Kidney (tissue), 14 donors: ENCODE measurements around the gene KATNAL1. TPM values are rescaled to one million over a fixed set of nuclear protein-coding genes. Genes with fewer than 3 reads are reported as not detected.

Source experiments
- DNase-seq, 5 donors: peaks; one replicate each; pipeline ENCODE4 v3.0.0-alpha.2; 2013 to 2020
- FAIRE-seq: peaks from 2 replicates; lab custom pipeline; 2012; peaks lifted over from hg19 to GRCh38; lab: Jason Lieb, UNC
- H3K27ac ChIP-seq, 2 donors: one replicate each; pipeline ENCODE4 v1.7.0; 2013; ENCODE audit warnings: low read depth in 2 of 2, low read length in 2 of 2, inconsistent platforms in 1 of 2
- H3K27me3 ChIP-seq: one replicate; pipeline ENCODE4 v1.7.1; 2013; ENCODE audit warnings: low read length, inconsistent platforms; ENCODE audit not compliant: control insufficient read depth, insufficient read depth
- H3K36me3 ChIP-seq, 3 donors: one replicate each; pipeline versions ENCODE4 v1.7.0 to v1.7.1; 2013; ENCODE audit warnings: low read length in 3 of 3, control low read depth in 1 of 3, inconsistent platforms in 1 of 3; ENCODE audit not compliant: insufficient read depth in 3 of 3, control insufficient read depth in 2 of 3
- H3K4me1 ChIP-seq, 3 donors: one replicate each; pipeline versions ENCODE4 v1.7.0 to v1.7.1; 2013; ENCODE audit warnings: low read length in 3 of 3, inconsistent platforms in 1 of 3, low read depth in 1 of 3; ENCODE audit not compliant: control insufficient read depth in 2 of 3, insufficient read depth in 2 of 3
- H3K4me3 ChIP-seq, 3 donors: one replicate each; pipeline versions ENCODE4 v1.7.0 to v1.8.1; 2013; ENCODE audit warnings: low read length in 3 of 3, control low read depth in 1 of 3, inconsistent platforms in 1 of 3
- H3K9ac ChIP-seq, 3 donors: one replicate each; pipeline versions ENCODE4 v1.7.0 to v1.7.1; 2013; ENCODE audit warnings: low read length in 3 of 3, control low read depth in 1 of 3, inconsistent platforms in 1 of 3
- H3K9me3 ChIP-seq, 3 donors: one replicate each; pipeline versions ENCODE4 v1.7.0 to v1.7.1; 2013; ENCODE audit warnings: low read length in 3 of 3, control low read depth in 1 of 3, inconsistent platforms in 1 of 3; ENCODE audit not compliant: control insufficient read depth in 2 of 3, insufficient read depth in 1 of 3
- intact Hi-C: fragments of 100-400 bp; cut with DNase I; formaldehyde crosslinking; loops from one replicate; pipeline ENCODE4 v1.11.1; 2022
- polyA plus RNA-seq: library from polyadenylated mRNA; stranded (reverse); fragments of 350-450 nt; fragmentation: Illumina TruSeq; extraction: RNeasy Lipid Tissue Mini Kit (QIAGEN cat#74804); gene quantifications from one replicate; pipeline ENCODE4 v1.2.3, GENCODE V29; 2014; ENCODE audit warnings: low read depth, low replicate concordance; ENCODE audit not compliant: insufficient read depth
- total RNA-seq: library from RNA; stranded (reverse); fragmentation: NEBNext Ultra II Directional; extraction: Animal tissue kit (Norgen Biotek cat#: 25700); gene quantifications from one replicate; pipeline ENCODE4 v1.2.1, GENCODE V29; 2021
- TF ChIP-seq, protein P1 (sequence below): IDR thresholded peaks from 3 replicates; pipeline ENCODE4 v1.5.1; 2012; ENCODE audit warnings: mild to moderate bottlenecking, moderate library complexity, borderline replicate concordance; ENCODE audit not compliant: insufficient read depth; ENCODE audit errors: extremely low read depth
- donor health status: control.
- donor health status: control.
- donor health status: control.
- donor health status: control.
- donor health status: control.
- donor health status: DM: yes; HTN: yes; CAD: no.
- donor health status: Normal renal cell carcinoma (clear cell type).

Gene KATNAL1
- total and polyA plus RNA-seq, 2 donors from 2014 or later: 2.5 to 21.8 TPM

GRCh38 chr13:30300596-30300995 is 6.8 kb downstream of the KATNAL1 start:
- no peaks in the 10 kb centered on the region for H3K36me3 ChIP-seq
- TF ChIP-seq, protein P1, sequence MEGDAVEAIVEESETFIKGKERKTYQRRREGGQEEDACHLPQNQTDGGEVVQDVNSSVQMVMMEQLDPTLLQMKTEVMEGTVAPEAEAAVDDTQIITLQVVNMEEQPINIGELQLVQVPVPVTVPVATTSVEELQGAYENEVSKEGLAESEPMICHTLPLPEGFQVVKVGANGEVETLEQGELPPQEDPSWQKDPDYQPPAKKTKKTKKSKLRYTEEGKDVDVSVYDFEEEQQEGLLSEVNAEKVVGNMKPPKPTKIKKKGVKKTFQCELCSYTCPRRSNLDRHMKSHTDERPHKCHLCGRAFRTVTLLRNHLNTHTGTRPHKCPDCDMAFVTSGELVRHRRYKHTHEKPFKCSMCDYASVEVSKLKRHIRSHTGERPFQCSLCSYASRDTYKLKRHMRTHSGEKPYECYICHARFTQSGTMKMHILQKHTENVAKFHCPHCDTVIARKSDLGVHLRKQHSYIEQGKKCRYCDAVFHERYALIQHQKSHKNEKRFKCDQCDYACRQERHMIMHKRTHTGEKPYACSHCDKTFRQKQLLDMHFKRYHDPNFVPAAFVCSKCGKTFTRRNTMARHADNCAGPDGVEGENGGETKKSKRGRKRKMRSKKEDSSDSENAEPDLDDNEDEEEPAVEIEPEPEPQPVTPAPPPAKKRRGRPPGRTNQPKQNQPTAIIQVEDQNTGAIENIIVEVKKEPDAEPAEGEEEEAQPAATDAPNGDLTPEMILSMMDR: no peak
- H3K4me3 ChIP-seq: no peak overlapping the region
- H3K9ac ChIP-seq: no peak overlapping the region
- DNase-seq (no peak), FAIRE-seq (no peak)
- intact Hi-C loops: no loop called here
- H3K9me3 ChIP-seq: no peaks in the 10 kb centered on the region
- H3K27ac ChIP-seq: no peak overlapping the region
- no peaks in the 10 kb centered on the region for H3K27me3 ChIP-seq
- H3K4me1 ChIP-seq: peaks cover 0 to 2% (median 0%) of the 10 kb centered on the region in 3 donors

DNA sequence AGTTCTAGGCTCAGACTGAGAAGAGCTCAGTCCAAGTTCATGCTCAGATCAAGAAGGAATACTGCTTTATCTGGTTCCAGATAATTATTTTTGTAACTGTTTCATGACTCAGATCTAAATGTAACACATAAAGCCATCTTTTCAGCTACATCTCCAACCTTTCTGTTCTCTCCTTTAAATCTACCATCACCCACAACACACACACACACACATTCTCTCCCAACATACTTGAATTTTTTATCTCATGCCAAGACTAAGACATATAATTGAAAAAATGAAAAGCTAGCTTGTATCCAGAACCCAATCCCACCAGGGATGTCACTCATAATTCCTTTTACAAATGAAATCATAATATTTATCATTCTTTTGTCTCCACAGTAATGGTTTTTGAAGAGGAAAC is 7.6 kb downstream of the KATNAL1 start:
- Histone ChIP-seq H3K4me3 (no peak overlapping the region), H3K9me3 (no peaks in the 10 kb centered on the region), H3K36me3 (no peaks in the 10 kb centered on the region), H3K27me3 (no peaks in the 10 kb centered on the region), H3K4me1 (peaks cover 0 to 2% (median 0%) of the 10 kb centered on the region in 3 donors), H3K27ac (no peak overlapping the region), H3K9ac (no peak overlapping the region)
- TF ChIP-seq, protein P1: no peak
- FAIRE-seq (no peak), DNase-seq (no peak)
- intact Hi-C loops: no loop called here

- intact Hi-C loops: no loop called here
Measured at GRCh38 chr13:30295116-30295515, 12.2 kb downstream of the KATNAL1 start.

More at GRCh38 chr13:30295116-30295515, 12.2 kb downstream of the KATNAL1 start:
- Histone ChIP-seq H3K4me3 (no peak overlapping the region), H3K27me3 (no peaks in the 10 kb centered on the region), H3K36me3 (no peaks in the 10 kb centered on the region), H3K4me1 (no peaks in the 10 kb centered on the region), H3K9ac (no peak overlapping the region), H3K9me3 (no peaks in the 10 kb centered on the region), H3K27ac (no peak overlapping the region)
- FAIRE-seq: no peak
- no peak for DNase-seq
- TF ChIP-seq, protein P1: no peak
